ENCODE measurements around the gene SEC11A.
"Not testable (repeated sequence)": the region's sequence is repeated elsewhere in the genome, so short reads cannot be mapped to it uniquely, and the experiment has no call there.

The SEC11A gene

GRCh38 chr15:84641871-84642270 lies 74.1 kb downstream of the SEC11A start:
- not testable (repeated sequence) for DNase-seq (ENCODE audit: low read depth)

- DNase-seq (ENCODE audit: low read depth): no peak
These were observed 77.8 kb downstream of the SEC11A start for GRCh38 chr15:84638103-84638502.

DNA sequence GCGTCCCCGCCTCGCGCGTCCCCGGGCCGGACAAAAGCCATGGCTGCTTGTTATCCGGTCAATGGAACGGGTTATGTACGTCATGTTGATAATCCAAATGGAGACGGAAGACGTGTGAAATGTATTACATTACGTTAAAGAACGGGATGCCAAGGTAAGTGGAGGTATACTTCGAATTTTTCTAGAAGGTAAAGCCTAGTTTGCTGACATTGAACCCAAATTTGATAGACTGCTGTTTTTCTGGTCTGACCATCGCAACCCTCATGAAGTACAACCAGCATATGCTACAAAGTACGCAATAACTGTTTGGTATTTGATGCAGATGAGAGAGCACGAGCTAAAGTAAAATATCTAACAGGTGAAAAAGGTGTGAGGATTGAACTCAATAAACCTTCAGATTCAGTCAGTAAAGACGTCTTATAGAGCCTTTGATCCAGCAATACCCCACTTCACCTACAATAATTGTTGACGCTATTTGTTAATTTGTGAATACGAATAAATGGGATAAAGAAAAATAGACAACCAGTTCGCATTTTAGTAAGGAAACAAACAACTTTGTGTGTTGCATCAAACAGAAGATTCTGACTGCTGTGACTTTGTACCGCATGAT lies 81.6 kb downstream of the SEC11A start:
- DNase-seq (ENCODE audit: low read depth): no peak

DNA sequence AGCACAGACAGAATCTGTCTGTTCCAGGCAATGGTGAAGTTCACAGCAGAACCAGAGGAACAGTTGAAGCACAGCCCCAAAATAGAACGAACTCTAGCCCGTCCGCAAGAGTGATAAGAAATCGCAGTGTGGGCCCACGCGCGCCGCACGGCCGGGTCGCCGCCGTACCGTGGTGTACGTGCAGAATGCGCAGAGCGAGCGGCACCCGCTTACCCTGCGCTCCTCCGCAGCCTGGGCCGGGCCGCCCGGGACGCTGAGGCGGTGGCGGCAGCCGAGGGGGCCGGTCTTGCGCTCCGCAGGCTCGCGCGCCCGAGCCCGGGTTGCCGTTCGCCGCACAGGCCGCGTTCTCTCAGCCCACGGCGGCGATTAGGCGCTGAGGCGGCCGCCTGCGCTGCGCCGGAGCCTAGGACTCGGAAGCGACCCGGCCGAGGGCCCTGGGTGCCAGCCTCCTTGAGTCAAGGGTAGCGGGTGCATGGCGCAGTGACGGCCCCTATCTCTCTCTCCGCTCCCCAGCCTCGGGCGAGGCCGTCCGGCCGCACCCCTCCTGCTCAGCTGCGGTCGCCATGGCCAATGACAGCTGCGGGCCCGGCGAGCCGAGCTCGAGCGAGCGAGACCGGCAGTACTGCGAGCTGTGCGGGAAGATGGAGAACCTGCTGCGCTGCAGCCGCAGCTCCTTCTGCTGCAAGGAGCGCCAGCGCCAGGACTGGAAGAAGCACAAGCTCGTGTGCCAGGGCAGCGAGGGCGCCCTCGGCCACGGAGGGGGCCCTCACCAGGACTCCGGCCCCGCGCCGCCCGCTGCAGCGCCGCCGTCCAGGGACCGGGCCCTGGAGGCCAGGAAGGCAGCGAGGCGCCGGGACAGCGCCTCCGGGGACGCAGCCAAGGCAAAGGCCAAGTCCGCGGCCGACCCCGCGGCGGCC lies 82.4 kb downstream of the SEC11A start:
- peak; percentile 86 for DNase-seq (ENCODE audit: low read depth)

DNA sequence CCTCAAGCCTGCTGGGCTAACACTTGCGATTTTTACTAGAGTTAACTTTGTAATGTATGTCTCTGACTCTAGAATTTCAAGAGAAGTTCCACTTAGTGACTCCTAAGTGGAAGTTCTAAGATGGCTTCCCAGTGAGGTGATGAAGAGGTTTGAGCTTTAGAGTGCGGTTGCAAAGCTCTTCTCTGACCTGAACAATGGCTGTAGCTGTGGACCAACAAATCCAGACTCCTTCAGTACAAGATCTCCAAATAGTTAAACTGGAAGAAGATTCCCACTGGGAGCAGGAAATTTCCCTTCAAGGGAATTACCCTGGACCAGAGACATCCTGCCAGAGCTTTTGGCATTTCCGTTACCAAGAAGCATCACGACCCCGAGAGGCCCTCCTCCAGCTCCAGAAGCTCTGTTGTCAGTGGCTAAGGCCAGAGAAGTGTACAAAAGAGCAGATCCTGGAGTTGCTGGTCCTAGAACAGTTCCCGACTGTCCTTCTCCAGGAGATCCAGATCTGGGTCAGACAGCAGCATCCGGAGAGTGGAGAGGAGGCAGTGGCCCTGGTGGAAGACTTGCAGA lies 84.2 kb downstream of the SEC11A start:
- no peak for DNase-seq (ENCODE audit: low read depth)

DNA sequence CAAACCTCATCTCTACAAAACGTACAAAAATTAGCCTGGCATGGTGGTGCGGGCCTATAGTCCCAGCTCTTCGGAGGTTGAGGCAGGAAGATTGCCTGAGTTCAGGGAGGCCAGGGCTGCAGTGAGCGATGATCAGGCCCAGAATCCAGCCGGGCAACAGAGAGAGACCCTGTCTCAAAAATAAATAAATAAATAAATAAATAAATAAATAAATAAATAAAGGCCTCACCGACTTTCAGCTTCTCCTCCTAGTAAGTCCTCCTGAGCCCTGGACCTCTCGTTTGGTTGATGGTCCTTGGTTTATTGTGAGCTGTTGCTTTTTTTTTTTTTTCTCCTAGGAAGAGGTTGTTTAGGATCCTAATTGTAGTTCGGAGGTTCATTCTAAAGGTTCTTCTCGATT lies 86.9 kb downstream of the SEC11A start:
- no peak for DNase-seq (ENCODE audit: low read depth)

DNA sequence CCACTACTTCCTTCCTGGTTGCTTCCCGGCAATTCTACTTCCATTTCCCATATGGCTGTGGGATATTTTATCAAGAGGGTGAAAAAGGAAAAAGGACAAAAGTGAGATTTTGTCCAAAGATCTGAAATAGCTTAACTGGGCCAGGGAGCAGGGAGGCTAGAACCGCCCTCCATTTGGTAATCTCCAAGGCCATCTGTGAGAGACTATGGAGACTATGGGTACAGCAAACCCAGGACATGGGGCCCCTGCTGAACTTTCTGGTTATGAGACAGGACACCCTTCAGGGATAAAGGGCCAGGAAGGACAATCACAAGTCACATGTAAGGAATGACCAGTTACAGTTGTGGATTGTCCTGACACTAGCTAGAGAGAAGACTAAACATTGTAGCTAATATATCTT lies 90.8 kb downstream of the SEC11A start:
- no peak for DNase-seq (ENCODE audit: low read depth)

DNA sequence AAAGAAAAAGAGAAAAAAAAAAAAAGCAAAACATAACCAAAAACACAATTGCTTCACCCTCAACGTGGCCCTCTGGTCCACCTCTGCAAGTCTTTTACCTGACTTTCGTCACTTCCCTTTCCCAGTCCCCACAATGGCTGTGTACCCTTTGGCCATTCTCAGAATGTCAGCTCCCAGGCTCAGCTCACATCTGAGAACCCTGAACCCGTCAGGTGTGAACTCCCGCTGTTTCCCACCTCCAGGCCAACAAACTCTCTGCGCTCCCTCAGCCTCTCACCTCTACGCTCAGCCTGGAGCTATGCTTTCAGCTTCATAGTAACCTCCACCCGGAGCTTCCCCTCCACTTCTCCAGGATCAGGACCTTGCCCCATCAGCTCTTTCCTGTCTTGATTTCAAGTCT lies 91.6 kb downstream of the SEC11A start:
- no peak for DNase-seq (ENCODE audit: low read depth)

- no peak for DNase-seq (ENCODE audit: low read depth)
These were observed 94.5 kb downstream of the SEC11A start for GRCh38 chr15:84621358-84621979.

DNA sequence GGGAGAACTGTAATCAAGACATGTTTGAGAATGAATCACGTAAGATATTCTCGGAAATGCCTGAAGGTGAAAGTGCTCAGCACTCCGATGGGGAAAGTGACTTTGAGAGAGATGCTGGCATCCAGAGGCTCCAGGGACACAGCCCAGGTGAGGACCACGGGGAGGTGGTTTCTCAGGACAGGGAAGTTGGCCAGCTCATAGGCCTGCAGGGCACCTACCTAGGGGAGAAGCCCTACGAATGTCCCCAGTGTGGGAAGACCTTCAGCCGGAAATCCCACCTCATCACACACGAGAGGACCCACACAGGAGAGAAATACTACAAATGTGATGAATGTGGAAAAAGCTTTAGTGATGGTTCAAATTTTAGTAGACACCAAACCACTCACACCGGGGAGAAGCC lies 95.3 kb downstream of the SEC11A start:
- no peak for DNase-seq (ENCODE audit: low read depth)
